ENCODE data around the gene HHLA2.

Gene HHLA2

DNA sequence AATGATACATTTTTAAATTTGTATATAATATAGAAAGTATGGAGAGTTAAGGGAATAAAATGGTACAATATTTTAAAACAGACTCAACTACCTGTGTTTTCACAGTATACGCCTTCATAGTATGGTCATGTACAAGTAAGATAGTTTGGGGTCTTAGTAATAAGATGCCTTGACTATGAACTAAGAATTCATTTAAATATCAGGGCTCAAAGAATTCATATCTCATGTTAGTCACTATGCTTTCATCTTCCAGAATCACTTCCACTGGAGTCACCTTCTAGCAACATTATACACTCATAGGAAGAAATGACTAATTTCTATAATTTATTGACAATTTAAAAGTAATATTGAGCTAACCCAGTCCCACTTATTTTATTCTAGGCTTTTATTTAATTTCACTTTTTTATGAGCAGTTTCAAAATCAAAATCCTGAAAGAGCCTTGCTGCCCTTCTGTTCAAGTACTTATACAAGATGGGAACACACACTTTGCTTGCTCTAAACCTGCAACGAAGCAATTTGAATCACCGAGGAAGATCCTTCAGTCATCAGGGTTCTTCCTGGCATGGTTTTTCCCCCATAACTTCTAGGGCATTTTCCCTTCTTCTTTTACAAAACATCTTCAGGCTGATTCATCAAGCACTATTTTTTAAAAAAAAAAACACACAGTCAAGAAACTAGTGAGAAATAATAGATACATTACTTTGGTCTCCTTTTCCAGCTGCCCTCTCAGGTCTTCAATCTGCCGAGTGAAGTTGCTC, 119.9 kb downstream of the HHLA2 start:
- H3K27ac ChIP-seq (replicated peaks; ENCODE audit: low read length) = no peak overlapping the region
- H4K91ac ChIP-seq (ENCODE audit: low read depth, low read length, poor library complexity) = no peak overlapping the region
- H3K4me2 ChIP-seq (ENCODE audit: insufficient read depth, low read length, poor library complexity, severe bottlenecking) = no peak overlapping the region
- H3K4me3 ChIP-seq (ENCODE audit: low read length in 2 of 2) = no peak overlapping the region
- no peak overlapping the region for H3K23ac ChIP-seq (ENCODE audit: low read depth, low read length, poor library complexity)
- H3K9ac ChIP-seq (ENCODE audit: low read depth, low read length, poor library complexity) = no peak overlapping the region
- no peaks in the 10 kb centered on the region for H3K9me3 ChIP-seq (replicated peaks in 1 of 2; ENCODE audit: control insufficient read depth in 2 of 2, insufficient read depth in 1 of 2, low read depth in 1 of 2, low read length in 2 of 2)
- no peaks in the 10 kb centered on the region for H3K79me1 ChIP-seq (ENCODE audit: low read depth, low read length)
- H4K8ac ChIP-seq (ENCODE audit: low read depth, low read length) = no peak overlapping the region
- H3K18ac ChIP-seq (ENCODE audit: low read length) = no peak overlapping the region
- no peak overlapping the region for H2BK120ac ChIP-seq (ENCODE audit: low read depth, low read length)
- no peak overlapping the region for H2BK5ac ChIP-seq (ENCODE audit: low read length)
- no peak overlapping the region for H2AK5ac ChIP-seq (ENCODE audit: low read depth, low read length)
- H2BK12ac ChIP-seq (ENCODE audit: low read length) = no peak overlapping the region
- H3K36me3 ChIP-seq (replicated peaks in 1 of 2; ENCODE audit: control insufficient read depth in 2 of 2, insufficient read depth in 2 of 2, low read length in 2 of 2) = no peaks in the 10 kb centered on the region
- WGBS, 2 donors (ENCODE audit: extremely low coverage in 2 of 2, insufficient read length in 2 of 2, insufficient replicate concordance in 1 of 2) = no CpG with 5 or more reads among the region's 4 CpGs
- no peaks in the 10 kb centered on the region for H3K27me3 ChIP-seq (ENCODE audit: control insufficient read depth in 3 of 3, insufficient read depth in 3 of 3, low read depth in 1 of 3, low read length in 3 of 3)
- H3K14ac ChIP-seq (ENCODE audit: low read length) = no peak overlapping the region
- no peak overlapping the region for H3K4ac ChIP-seq (ENCODE audit: low read length)
- H2BK15ac ChIP-seq (ENCODE audit: low read length) = no peak overlapping the region
- H3K4me1 ChIP-seq (ENCODE audit: control insufficient read depth in 2 of 2, insufficient read depth in 1 of 2, low read depth in 1 of 2, low read length in 2 of 2) = no peaks in the 10 kb centered on the region
- H2AFZ ChIP-seq (ENCODE audit: low read length) = no peak overlapping the region
- no peak for DNase-seq (ENCODE audit: low spot score)

DNA sequence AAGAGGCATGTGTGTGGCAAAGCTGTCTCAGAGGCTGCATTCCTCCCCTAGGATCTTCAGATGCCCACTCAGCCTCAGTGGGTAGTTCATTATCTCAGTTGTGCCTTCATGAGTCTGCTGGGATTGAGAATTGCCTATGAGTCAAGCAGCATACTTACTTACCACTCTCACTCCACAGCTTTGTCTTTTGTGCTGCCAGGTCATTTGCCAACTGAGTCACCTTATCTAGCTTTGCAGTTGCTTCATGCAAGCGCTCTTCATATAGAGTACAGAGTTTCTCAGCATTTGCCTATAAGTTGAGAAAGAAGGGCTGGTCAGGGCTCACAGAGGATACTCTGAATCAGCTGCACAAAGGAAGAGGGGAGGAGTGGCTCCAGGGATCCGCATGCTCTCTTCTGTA, 124.6 kb downstream of the HHLA2 start:
- Histone ChIP-seq H3K4me3 (ENCODE audit: low read length in 2 of 2) (no peak overlapping the region), H3K23ac (ENCODE audit: low read depth, low read length, poor library complexity) (no peak overlapping the region), H3K27ac (replicated peaks; ENCODE audit: low read length) (no peak overlapping the region), H4K91ac (ENCODE audit: low read depth, low read length, poor library complexity) (no peak overlapping the region), H2AK5ac (ENCODE audit: low read depth, low read length) (no peak overlapping the region), H3K4me1 (ENCODE audit: control insufficient read depth in 2 of 2, insufficient read depth in 1 of 2, low read depth in 1 of 2, low read length in 2 of 2) (no peaks in the 10 kb centered on the region), H2BK12ac (ENCODE audit: low read length) (no peak overlapping the region), H3K79me1 (ENCODE audit: low read depth, low read length) (no peaks in the 10 kb centered on the region), H3K9me3 (replicated peaks in 1 of 2; ENCODE audit: control insufficient read depth in 2 of 2, insufficient read depth in 1 of 2, low read depth in 1 of 2, low read length in 2 of 2) (no peaks in the 10 kb centered on the region), H3K27me3 (ENCODE audit: control insufficient read depth in 3 of 3, insufficient read depth in 3 of 3, low read depth in 1 of 3, low read length in 3 of 3) (no peaks in the 10 kb centered on the region), H3K9ac (ENCODE audit: low read depth, low read length, poor library complexity) (no peak overlapping the region), H4K8ac (ENCODE audit: low read depth, low read length) (no peak overlapping the region), H3K14ac (ENCODE audit: low read length) (no peak overlapping the region), H2AFZ (ENCODE audit: low read length) (no peak overlapping the region), H2BK5ac (ENCODE audit: low read length) (no peak overlapping the region), H3K36me3 (replicated peaks in 1 of 2; ENCODE audit: control insufficient read depth in 2 of 2, insufficient read depth in 2 of 2, low read length in 2 of 2) (no peaks in the 10 kb centered on the region), H2BK15ac (ENCODE audit: low read length) (no peak overlapping the region), H2BK120ac (ENCODE audit: low read depth, low read length) (no peak overlapping the region), H3K18ac (ENCODE audit: low read length) (no peak overlapping the region), H3K4me2 (ENCODE audit: insufficient read depth, low read length, poor library complexity, severe bottlenecking) (no peak overlapping the region), H3K4ac (ENCODE audit: low read length) (no peak overlapping the region)
- DNase-seq (ENCODE audit: low spot score) = no peak
- WGBS, 2 donors (ENCODE audit: extremely low coverage in 2 of 2, insufficient read length in 2 of 2, insufficient replicate concordance in 1 of 2) = no CpG with 5 or more reads among the region's 2 CpGs

Measured in neuronal stem cell (in vitro differentiated cells).